GM12875 (cell line): ENCODE measurements around the gene PLEKHB2.

Experiments used
- H3K4me3 ChIP-seq: one replicate; pipeline ENCODE4 v1.5.1; 2011; ENCODE audit warnings: low read depth, low read length, control low read depth
- CTCF ChIP-seq: IDR thresholded peaks from 2 replicates; pipeline ENCODE4 v1.5.1; 2011; ENCODE audit warnings: low read depth, mild to moderate bottlenecking, control low read depth, inconsistent platforms, low read length, moderate library complexity, borderline replicate concordance; ENCODE audit not compliant: insufficient read depth

The PLEKHB2 gene

GRCh38 chr2:131120815-131121317 is 15.7 kb downstream of the PLEKHB2 start:
- no peak for TF ChIP-seq CTCF
- no peak overlapping the region for H3K4me3 ChIP-seq

GRCh38 chr2:131121464-131121863 is 16.3 kb downstream of the PLEKHB2 start:
- no peak overlapping the region for H3K4me3 ChIP-seq

GRCh38 chr2:131122496-131122895 is 17.4 kb downstream of the PLEKHB2 start:
- TF ChIP-seq CTCF, result no peak
- no peak overlapping the region for H3K4me3 ChIP-seq

More at GRCh38 chr2:131121464-131121863, 16.3 kb downstream of the PLEKHB2 start:
- no peak for TF ChIP-seq CTCF

GRCh38 chr2:131123192-131123591 is 18.1 kb downstream of the PLEKHB2 start:
- no peak overlapping the region for H3K4me3 ChIP-seq
- TF ChIP-seq CTCF, result no peak

- TF ChIP-seq CTCF, result no peak
- H3K4me3 ChIP-seq, result no peak overlapping the region
These were observed 20.1 kb downstream of the PLEKHB2 start for GRCh38 chr2:131125195-131125757.

GRCh38 chr2:131126436-131126835 is 21.3 kb downstream of the PLEKHB2 start:
- H3K4me3 ChIP-seq, result no peak overlapping the region
- no peak for TF ChIP-seq CTCF

- H3K4me3 ChIP-seq, result no peak overlapping the region
- TF ChIP-seq CTCF, result no peak
These were observed 21.9 kb downstream of the PLEKHB2 start for GRCh38 chr2:131127076-131127475.
